Cardiac muscle cell (in vitro differentiated cells and primary cell): ENCODE data around the gene LSM14A. TPM values are rescaled to one million over a fixed set of nuclear protein-coding genes. Genes with fewer than 3 reads are reported as not detected.
"Not testable (repeated sequence)": the region's sequence is repeated elsewhere in the genome, so short reads cannot be mapped to it uniquely, and the experiment has no call there.

ENCODE experiments used
- DNase-seq, 2 donors: peaks; one replicate each; pipeline versions ENCODE4 v3.0.0 to v3.0.0-alpha.2; 2010 to 2017; ENCODE audit warnings: low read depth in 1 of 2, low spot score in 1 of 2
- H3K27ac ChIP-seq: fragments of 200-600 bp; sonication (generic); 2 replicates; pipeline ENCODE4 v1.5.1; 2016
- H3K27me3 ChIP-seq: fragments of 200-600 bp; sonication (generic); 2 replicates; pipeline ENCODE4 v1.6.0; 2016; ENCODE audit warnings: control low read depth
- H3K36me3 ChIP-seq: fragments of 200-600 bp; sonication (generic); 2 replicates; pipeline ENCODE4 v1.5.1; 2016; ENCODE audit warnings: control low read depth
- H3K4me1 ChIP-seq: fragments of 200-600 bp; sonication (generic); 2 replicates; pipeline ENCODE4 v1.8.1; 2017; ENCODE audit warnings: low read depth, mild to moderate bottlenecking, mixed run types
- H3K4me3 ChIP-seq: fragments of 200-600 bp; sonication (generic); 2 replicates; pipeline ENCODE4 v1.5.1; 2016; ENCODE audit warnings: mild to moderate bottlenecking
- H3K9me3 ChIP-seq: fragments of 200-600 bp; sonication (generic); 2 replicates; pipeline ENCODE4 v1.5.1; 2017; ENCODE audit warnings: low read depth, mild to moderate bottlenecking, control low read depth
- polyA plus RNA-seq: library from polyadenylated mRNA; unstranded; fragments of >200 nt; fragmentation: Nextera tagmentation; extraction: Ambion mirVana; gene quantifications from 2 replicates; pipeline ENCODE4 v1.2.1, GENCODE V29; 2016
- total RNA-seq: library from RNA; depleted of rRNA; stranded (reverse); fragments of >200 nt; gene quantifications from 2 replicates; pipeline ENCODE4 v1.2.3, GENCODE V29; 2016
- TF ChIP-seq, protein P1 (sequence below): IDR thresholded peaks from 2 replicates; pipeline ENCODE4 v1.5.1; 2012; ENCODE audit warnings: low read depth, mild to moderate bottlenecking, low read length

Gene LSM14A
- total and polyA plus RNA-seq, 2 experiments from 2014 or later, result 88.5 to 203 TPM

GRCh38 chr19:34165295-34165738 lies 7.0 kb upstream of the LSM14A start:
- Histone ChIP-seq H3K27ac (no peak overlapping the region), H3K9me3 (no peaks in the 10 kb centered on the region), H3K36me3 (no peaks in the 10 kb centered on the region), H3K27me3 (no peaks in the 10 kb centered on the region), H3K4me3 (no peak overlapping the region), H3K4me1 (no peaks in the 10 kb centered on the region)
- no peak for DNase-seq
- TF ChIP-seq, protein P1, sequence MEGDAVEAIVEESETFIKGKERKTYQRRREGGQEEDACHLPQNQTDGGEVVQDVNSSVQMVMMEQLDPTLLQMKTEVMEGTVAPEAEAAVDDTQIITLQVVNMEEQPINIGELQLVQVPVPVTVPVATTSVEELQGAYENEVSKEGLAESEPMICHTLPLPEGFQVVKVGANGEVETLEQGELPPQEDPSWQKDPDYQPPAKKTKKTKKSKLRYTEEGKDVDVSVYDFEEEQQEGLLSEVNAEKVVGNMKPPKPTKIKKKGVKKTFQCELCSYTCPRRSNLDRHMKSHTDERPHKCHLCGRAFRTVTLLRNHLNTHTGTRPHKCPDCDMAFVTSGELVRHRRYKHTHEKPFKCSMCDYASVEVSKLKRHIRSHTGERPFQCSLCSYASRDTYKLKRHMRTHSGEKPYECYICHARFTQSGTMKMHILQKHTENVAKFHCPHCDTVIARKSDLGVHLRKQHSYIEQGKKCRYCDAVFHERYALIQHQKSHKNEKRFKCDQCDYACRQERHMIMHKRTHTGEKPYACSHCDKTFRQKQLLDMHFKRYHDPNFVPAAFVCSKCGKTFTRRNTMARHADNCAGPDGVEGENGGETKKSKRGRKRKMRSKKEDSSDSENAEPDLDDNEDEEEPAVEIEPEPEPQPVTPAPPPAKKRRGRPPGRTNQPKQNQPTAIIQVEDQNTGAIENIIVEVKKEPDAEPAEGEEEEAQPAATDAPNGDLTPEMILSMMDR, result no peak

GRCh38 chr19:34169475-34170199 lies 2.7 kb upstream of the LSM14A start:
- H3K27me3 ChIP-seq, H3K9me3 ChIP-seq, H3K27ac ChIP-seq, H3K4me3 ChIP-seq, H3K36me3 ChIP-seq, DNase-seq: not testable (repeated sequence)
- H3K4me1 ChIP-seq, result peaks cover 16% of the 10 kb centered on the region

GRCh38 chr19:34171539-34171876 lies 796 bp upstream of the LSM14A start:
- no peaks in the 10 kb centered on the region for H3K27me3 ChIP-seq
- DNase-seq, result peak in 1 of 2 donors; percentile 51
- H3K27ac ChIP-seq, result peak overlapping the region; percentile 100
- H3K4me3 ChIP-seq, result peak overlapping the region; percentile 100
- no peaks in the 10 kb centered on the region for H3K9me3 ChIP-seq
- H3K36me3 ChIP-seq, result peaks cover 5% of the 10 kb centered on the region
- peaks cover 35% of the 10 kb centered on the region for H3K4me1 ChIP-seq
- TF ChIP-seq, protein P1, result no peak

DNA sequence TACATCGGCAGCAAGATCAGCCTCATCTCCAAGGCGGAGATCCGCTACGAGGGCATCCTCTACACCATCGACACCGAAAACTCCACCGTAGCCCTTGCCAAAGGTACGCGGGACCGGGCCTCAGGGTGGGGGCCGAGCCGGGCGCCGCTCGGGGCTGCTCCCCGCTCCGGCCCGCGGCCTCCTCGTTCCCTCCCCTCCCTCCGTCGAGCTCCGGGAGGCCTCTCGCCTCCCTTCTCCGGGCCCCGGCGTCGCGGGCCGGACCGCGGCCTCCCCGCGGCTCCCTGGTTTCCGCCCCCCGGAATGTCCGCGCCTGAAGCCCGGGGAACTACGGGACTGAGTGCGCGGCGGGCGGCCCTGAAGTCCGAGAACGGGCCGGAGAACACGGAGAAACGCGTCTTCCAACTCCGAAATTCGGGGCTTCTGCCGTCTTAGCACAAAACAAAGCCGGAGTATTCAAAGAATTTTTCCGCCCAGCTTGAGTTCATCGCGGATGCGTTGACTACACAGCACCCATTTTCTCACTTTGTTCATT lies 423 bp downstream of the LSM14A start:
- H3K27ac ChIP-seq, result peak overlapping the region; percentile 100
- H3K4me1 ChIP-seq, result peaks cover 39% of the 10 kb centered on the region
- H3K36me3 ChIP-seq, result peaks cover 5% of the 10 kb centered on the region
- H3K9me3 ChIP-seq, result no peaks in the 10 kb centered on the region
- no peaks in the 10 kb centered on the region for H3K27me3 ChIP-seq
- TF ChIP-seq, protein P1, result no peak
- peak overlapping the region; percentile 100 for H3K4me3 ChIP-seq
- peak in 1 of 2 donors; percentile 61 for DNase-seq

- peaks cover 45% of the 10 kb centered on the region for H3K4me1 ChIP-seq
Observed at GRCh38 chr19:34173193-34173956, 1.1 kb downstream of the LSM14A start.

DNA sequence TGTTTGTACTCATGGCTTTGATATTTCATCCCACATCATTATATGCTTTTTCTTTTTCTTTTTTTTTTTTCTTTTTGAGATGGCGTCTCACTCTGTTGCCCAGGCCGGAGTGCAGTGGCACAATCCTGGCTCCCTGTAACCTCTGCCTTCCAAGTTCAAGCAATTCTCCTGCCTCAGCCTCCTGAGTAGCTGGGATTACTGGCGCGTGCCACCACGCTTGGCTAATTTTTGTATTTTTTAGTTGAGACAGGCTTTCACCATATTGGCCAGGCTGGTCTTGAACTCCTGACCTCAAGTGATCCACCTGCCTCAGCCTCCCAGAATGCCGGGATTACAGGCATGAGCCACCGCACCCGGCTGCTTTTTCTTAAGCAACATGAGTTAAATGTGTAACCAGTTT lies 2.9 kb downstream of the LSM14A start:
- not testable (repeated sequence) for H3K36me3 ChIP-seq, DNase-seq, H3K9me3 ChIP-seq, H3K27me3 ChIP-seq, H3K27ac ChIP-seq
- Histone ChIP-seq H3K4me3 (peak overlapping the region; percentile 100), H3K4me1 (peaks cover 54% of the 10 kb centered on the region)

More at GRCh38 chr19:34173193-34173956, 1.1 kb downstream of the LSM14A start:
- Histone ChIP-seq H3K9me3 (no peaks in the 10 kb centered on the region), H3K27ac (peak overlapping the region; percentile 100), H3K4me3 (peak overlapping the region; percentile 100), H3K36me3 (peaks cover 5% of the 10 kb centered on the region), H3K27me3 (no peaks in the 10 kb centered on the region)
- TF ChIP-seq, protein P1, result no peak
- peak; percentile 29 to 51 for DNase-seq
